MCF 10A (cell line): ENCODE data around the gene TMEM138. TPM values are rescaled to one million over a fixed set of nuclear protein-coding genes. Genes with fewer than 3 reads are reported as not detected.

Experiments
- BruUV-seq: library from RNA; stranded (reverse); fragments of 400-500 nt; replicated peaks from 2 replicates; lab custom pipeline; 2021; lab: Mats Ljungman, UMichigan
- CTCF ChIA-PET: fragments of 300-600 bp; sonication (Branson Sonifier 250); formaldehyde crosslinking; extraction: SDS; loops from one replicate; lab custom pipeline; 2021; ENCODE audit warnings: antibody characterized with exemption, inconsistent platforms; lab: Yijun Ruan, JAX
- POLR2A ChIA-PET: fragments of 300-600, 350-650 bp; sonication (Branson Sonifier 250); formaldehyde crosslinking; extraction: SDS; loops from one replicate; lab custom pipeline; 2020; ENCODE audit warnings: antibody characterized with exemption, inconsistent platforms; lab: Yijun Ruan, JAX
- DNase-seq: peaks from one replicate; pipeline ENCODE4 v3.0.0-alpha.2; 2018; ENCODE audit not compliant: unreplicated experiment
- H3K27ac Mint-ChIP-seq: one replicate; pipeline ENCODE4 v1.8.0; 2022; ENCODE audit warnings: mild to moderate bottlenecking, low read depth, mixed read lengths; ENCODE audit not compliant: unreplicated experiment
- H3K27me3 Mint-ChIP-seq: one replicate; pipeline ENCODE4 v1.8.0; 2022; ENCODE audit warnings: mixed read lengths; ENCODE audit not compliant: insufficient read depth, unreplicated experiment
- H3K36me3 Mint-ChIP-seq: one replicate; pipeline ENCODE4 v1.8.0; 2022; ENCODE audit warnings: mild to moderate bottlenecking, moderate library complexity, mixed read lengths; ENCODE audit not compliant: insufficient read depth, unreplicated experiment
- H3K4me1 Mint-ChIP-seq: one replicate; pipeline ENCODE4 v1.8.0; 2022; ENCODE audit warnings: mixed read lengths; ENCODE audit not compliant: insufficient read depth, unreplicated experiment
- H3K4me3 Mint-ChIP-seq: one replicate; pipeline ENCODE4 v1.8.0; 2022; ENCODE audit warnings: mild to moderate bottlenecking, moderate library complexity, mixed read lengths; ENCODE audit not compliant: unreplicated experiment
- H3K9me3 Mint-ChIP-seq: one replicate; pipeline ENCODE4 v1.8.0; 2022; ENCODE audit warnings: mixed read lengths; ENCODE audit not compliant: unreplicated experiment
- intact Hi-C: fragments of 100-400 bp; cut with micrococcal nuclease; formaldehyde crosslinking; loops from 2 replicates; pipeline ENCODE4 v1.14.1; 2022
- total RNA-seq: library from RNA; stranded (reverse); gene quantifications from 2 replicates; pipeline ENCODE4 v1.2.3, GENCODE V29; 2022
- TF ChIP-seq, protein P1 (sequence below): fragments of 200-600 bp; IDR thresholded peaks from one replicate; pipeline ENCODE4 v1.8.0; 2022; ENCODE audit warnings: antibody characterized with exemption, mild to moderate bottlenecking; ENCODE audit not compliant: unreplicated experiment

TMEM138 gene
- total RNA-seq, 1 experiment from 2014 or later = 39.9 TPM

DNA sequence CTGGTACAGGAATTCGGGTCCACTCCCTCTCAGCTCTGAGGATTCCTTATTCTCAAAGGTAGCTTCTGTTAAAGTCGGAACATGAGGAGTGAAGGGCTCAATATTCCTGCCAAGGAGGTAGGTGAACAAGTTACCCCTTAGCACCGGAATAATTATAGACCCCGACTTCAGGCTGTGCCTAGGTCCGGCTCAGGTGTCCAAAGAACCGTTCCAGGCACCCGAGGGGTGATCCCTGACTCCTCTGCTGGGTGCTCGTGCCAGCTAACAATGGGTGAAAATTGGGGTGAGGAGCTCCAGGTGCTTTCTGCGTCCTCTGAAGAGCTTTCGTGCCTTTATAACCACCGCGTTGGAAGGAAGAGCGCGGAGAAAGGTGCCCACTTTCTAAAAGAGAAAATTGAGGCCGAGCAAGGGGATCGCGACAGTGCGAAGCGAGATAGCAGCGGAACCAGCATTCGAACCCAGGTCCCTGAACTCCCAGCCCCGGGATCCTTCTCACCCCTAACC lies 885 bp upstream of the TMEM138 start:
- ChIA-PET CTCF (interaction anchor here (0.5 to 22.4 kb wide), 9 partner anchors 8 to 1148 kb away, joined by 3 to 294 read pairs (median 5); partner anchors contain the start of genes DDB1 and TKFC), POLR2A (interaction anchor here (0.5 to 13.7 kb wide), 16 partner anchors 8 to 1470 kb away, joined by 3 to 429 read pairs (median 6); partner anchors contain the start of genes CPSF7, DDB1, SDHAF2 and STX5)
- Mint-ChIP-seq H3K4me3 (peak overlapping the region; percentile 93), H3K27ac (peak overlapping the region; percentile 94), H3K36me3 (peaks cover 45% of the 10 kb centered on the region), H3K4me1 (peaks cover 19% of the 10 kb centered on the region), H3K9me3 (no peaks in the 10 kb centered on the region), H3K27me3 (no peaks in the 10 kb centered on the region)
- TF ChIP-seq, protein P1, sequence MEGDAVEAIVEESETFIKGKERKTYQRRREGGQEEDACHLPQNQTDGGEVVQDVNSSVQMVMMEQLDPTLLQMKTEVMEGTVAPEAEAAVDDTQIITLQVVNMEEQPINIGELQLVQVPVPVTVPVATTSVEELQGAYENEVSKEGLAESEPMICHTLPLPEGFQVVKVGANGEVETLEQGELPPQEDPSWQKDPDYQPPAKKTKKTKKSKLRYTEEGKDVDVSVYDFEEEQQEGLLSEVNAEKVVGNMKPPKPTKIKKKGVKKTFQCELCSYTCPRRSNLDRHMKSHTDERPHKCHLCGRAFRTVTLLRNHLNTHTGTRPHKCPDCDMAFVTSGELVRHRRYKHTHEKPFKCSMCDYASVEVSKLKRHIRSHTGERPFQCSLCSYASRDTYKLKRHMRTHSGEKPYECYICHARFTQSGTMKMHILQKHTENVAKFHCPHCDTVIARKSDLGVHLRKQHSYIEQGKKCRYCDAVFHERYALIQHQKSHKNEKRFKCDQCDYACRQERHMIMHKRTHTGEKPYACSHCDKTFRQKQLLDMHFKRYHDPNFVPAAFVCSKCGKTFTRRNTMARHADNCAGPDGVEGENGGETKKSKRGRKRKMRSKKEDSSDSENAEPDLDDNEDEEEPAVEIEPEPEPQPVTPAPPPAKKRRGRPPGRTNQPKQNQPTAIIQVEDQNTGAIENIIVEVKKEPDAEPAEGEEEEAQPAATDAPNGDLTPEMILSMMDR = no peak
- TSS peak; percentile 64 for BruUV-seq
- intact Hi-C loops = no loop called here
- DNase-seq = no peak

DNA sequence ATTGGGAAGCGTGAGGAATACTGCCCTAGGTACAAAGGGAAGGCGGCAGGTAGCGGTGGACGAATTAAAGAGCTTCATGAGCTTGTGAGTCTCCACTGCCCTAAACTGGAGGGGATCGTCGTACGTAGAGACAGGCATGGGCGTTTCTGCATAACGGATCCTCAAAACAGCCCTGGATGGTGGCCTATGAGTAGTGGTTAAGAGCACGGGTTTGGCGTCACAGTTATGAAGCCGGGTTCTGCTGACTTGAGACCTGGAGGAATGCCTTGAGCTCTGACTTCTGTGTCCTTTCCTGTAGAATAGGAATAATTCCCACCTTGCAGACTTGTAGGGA lies 335 bp downstream of the TMEM138 start:
- no peaks in the 10 kb centered on the region for H3K9me3 Mint-ChIP-seq
- H3K27me3 Mint-ChIP-seq = no peaks in the 10 kb centered on the region
- ChIA-PET POLR2A (interaction anchor here (0.6 to 13.7 kb wide), 13 partner anchors 8 to 1408 kb away, joined by 3 to 429 read pairs (median 19); partner anchors contain the start of genes CPSF7, DDB1, SDHAF2 and TAF6L), CTCF (interaction anchor here (0.7 to 22.4 kb wide), 7 partner anchors 12 to 385 kb away, joined by 3 to 294 read pairs (median 4); partner anchors contain the start of genes DDB1 and TKFC)
- H3K36me3 Mint-ChIP-seq = peaks cover 52% of the 10 kb centered on the region
- BruUV-seq = TSS peak; percentile 74
- intact Hi-C loops = loop anchor here (1.0 kb wide), 1 partner anchor 16 kb away; no protein-coding TSS in a partner anchor
- DNase-seq = no peak
- peak overlapping the region; percentile 93 for H3K4me3 Mint-ChIP-seq
- TF ChIP-seq, protein P1 = no peak
- H3K27ac Mint-ChIP-seq = peak overlapping the region; percentile 94
- peaks cover 19% of the 10 kb centered on the region for H3K4me1 Mint-ChIP-seq

DNA sequence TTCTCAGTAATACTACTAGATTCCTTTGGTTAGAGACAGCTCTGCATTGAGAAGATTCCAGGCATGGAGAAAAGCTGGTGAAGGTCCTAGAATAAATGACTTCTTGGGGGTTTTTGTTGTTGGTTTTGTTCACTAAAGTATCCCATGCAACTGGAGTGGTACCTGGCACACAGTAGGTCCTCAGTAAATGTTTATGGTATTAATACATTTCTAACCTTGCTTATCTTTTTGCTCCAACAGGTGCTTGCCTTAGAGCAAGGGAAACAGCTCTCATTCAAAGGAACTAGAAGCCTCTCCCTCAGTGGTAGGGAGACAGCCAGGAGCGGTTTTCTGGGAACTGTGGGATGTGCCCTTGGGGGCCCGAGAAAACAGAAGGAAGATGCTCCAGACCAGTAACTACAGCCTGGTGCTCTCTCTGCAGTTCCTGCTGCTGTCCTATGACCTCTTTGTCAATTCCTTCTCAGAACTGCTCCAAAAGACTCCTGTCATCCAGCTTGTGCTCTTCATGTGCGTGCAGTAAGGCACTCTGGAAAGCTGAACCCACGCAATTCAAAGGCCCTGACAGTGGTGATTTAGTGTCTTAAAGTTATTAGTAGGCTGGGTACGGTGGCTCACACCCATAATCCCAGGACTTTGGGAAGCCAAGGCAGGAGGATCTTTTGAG lies 2.0 kb downstream of the TMEM138 start:
- Mint-ChIP-seq H3K4me3 (peak overlapping the region; percentile 93), H3K9me3 (no peaks in the 10 kb centered on the region), H3K27me3 (no peaks in the 10 kb centered on the region), H3K36me3 (peaks cover 67% of the 10 kb centered on the region), H3K27ac (no peak overlapping the region), H3K4me1 (peaks cover 27% of the 10 kb centered on the region)
- POLR2A ChIA-PET = interaction anchor here (0.7 to 13.7 kb wide), 6 partner anchors 15 to 65 kb away, joined by 3 to 429 read pairs (median 80); partner anchors contain the start of genes CPSF7, DDB1, SDHAF2 and TKFC
- DNase-seq = no peak
- no TSS peak for BruUV-seq
- CTCF ChIA-PET = interaction anchor here (11.4 to 22.4 kb wide), 2 partner anchors 20 to 27 kb away, joined by 154 to 294 read pairs; partner anchors contain the start of genes DDB1 and TKFC
- intact Hi-C loops = no loop called here
- TF ChIP-seq, protein P1 = no peak

DNA sequence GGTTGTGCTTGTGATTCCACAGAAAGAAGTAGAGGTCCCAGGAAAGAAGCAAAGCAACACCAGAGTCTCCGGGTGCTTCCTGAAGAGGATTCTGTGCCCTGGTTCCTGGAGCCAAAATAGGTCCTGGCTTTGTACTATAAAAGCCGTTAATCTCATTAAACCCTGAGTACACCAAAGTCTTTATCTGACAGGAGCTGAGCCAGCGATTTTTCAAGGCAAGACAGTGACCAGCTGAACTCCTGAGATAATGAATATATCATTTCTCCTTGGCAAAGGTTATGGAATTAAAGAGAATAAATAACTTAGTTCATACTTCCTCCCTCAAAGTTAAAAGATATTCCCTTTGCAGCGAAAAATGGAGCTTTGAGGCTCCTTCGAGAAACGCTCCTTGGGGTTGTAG lies 5.2 kb downstream of the TMEM138 start:
- H3K4me1 Mint-ChIP-seq = peaks cover 39% of the 10 kb centered on the region
- no peak overlapping the region for H3K27ac Mint-ChIP-seq
- intact Hi-C loops = no loop called here
- BruUV-seq = no TSS peak
- H3K9me3 Mint-ChIP-seq = no peaks in the 10 kb centered on the region
- H3K36me3 Mint-ChIP-seq = peaks cover 78% of the 10 kb centered on the region
- TF ChIP-seq, protein P1 = no peak
- POLR2A ChIA-PET = interaction anchor here (1.0 to 13.7 kb wide), 6 partner anchors 14 to 54 kb away, joined by 3 to 429 read pairs (median 4); partner anchors contain the start of genes DDB1 and TKFC
- DNase-seq = no peak
- CTCF ChIA-PET = interaction anchor here (0.6 to 22.4 kb wide), 3 partner anchors 16 to 63 kb away, joined by 3 to 294 read pairs (median 80); no protein-coding TSS in a partner anchor
- no peak overlapping the region for H3K4me3 Mint-ChIP-seq
- H3K27me3 Mint-ChIP-seq = no peaks in the 10 kb centered on the region
